Suprapubic skin (tissue), 4 donors: ENCODE data around the gene VASH2.

Experiments used
- EP300 ChIP-seq: sonication (generic); formaldehyde crosslinking; IDR thresholded peaks from one replicate; pipeline ENCODE4 v1.6.1; 2017; ENCODE audit warnings: antibody characterized with exemption
- POLR2A ChIP-seq, 2 donors: fragments of 450-650 bp; IDR thresholded peaks; one replicate each; pipeline ENCODE4 v1.6.1; 2017; ENCODE audit warnings: antibody characterized with exemption in 2 of 2, mild to moderate bottlenecking in 2 of 2, moderate library complexity in 2 of 2
- POLR2AphosphoS5 ChIP-seq, 3 donors: sonication (generic); formaldehyde crosslinking; IDR thresholded peaks; one replicate each; pipeline ENCODE4 v1.6.1; 2017; ENCODE audit warnings: antibody characterized with exemption in 3 of 3
- TF ChIP-seq, protein P1 (sequence below), 2 donors: fragments of 200-600 bp in 1 of 2; fragments of 450-650 bp in 1 of 2; sonication (generic) in 1 of 2; IDR thresholded peaks; one replicate each; pipeline ENCODE4 v1.5.1; 2016 to 2019; ENCODE audit warnings: antibody characterized with exemption in 2 of 2, mild to moderate bottlenecking in 1 of 2, moderate library complexity in 1 of 2

DNA sequence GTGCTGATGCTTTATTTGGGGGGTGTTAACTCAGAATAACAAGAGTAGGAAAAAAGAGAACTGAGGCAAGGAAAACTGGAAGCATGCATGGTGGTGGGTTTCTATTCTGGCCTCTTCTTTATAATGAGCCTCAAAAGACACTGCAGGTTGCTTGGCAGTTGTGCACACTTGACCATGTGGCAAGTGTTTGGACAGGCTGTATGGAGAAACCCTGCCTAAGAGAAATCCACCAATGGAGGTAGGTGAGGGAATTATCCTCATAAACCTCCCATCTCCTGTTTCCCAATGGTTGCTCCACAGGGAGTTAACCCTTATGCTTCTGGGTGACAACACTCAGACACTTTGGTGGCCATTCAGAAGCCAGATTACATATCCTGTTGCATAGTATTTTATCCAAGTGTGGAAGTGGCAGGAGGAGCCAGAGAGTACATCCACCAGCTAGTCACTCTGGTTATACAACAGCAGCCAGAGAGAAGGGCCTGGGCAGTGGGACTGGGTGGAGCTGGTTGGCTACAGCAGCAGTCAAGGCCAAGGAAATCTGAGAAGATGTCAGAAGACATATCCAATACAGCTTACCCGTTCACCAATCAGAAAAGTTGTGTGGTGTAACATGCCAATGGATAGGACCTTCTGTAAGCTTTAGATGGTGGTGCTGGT, 16.4 kb upstream of the VASH2 start:
- no peak for TF ChIP-seq POLR2A (IDR thresholded peaks at IDR 0.05)
- TF ChIP-seq POLR2AphosphoS5 (IDR thresholded peaks at IDR 0.05): no peak
- TF ChIP-seq, protein P1, sequence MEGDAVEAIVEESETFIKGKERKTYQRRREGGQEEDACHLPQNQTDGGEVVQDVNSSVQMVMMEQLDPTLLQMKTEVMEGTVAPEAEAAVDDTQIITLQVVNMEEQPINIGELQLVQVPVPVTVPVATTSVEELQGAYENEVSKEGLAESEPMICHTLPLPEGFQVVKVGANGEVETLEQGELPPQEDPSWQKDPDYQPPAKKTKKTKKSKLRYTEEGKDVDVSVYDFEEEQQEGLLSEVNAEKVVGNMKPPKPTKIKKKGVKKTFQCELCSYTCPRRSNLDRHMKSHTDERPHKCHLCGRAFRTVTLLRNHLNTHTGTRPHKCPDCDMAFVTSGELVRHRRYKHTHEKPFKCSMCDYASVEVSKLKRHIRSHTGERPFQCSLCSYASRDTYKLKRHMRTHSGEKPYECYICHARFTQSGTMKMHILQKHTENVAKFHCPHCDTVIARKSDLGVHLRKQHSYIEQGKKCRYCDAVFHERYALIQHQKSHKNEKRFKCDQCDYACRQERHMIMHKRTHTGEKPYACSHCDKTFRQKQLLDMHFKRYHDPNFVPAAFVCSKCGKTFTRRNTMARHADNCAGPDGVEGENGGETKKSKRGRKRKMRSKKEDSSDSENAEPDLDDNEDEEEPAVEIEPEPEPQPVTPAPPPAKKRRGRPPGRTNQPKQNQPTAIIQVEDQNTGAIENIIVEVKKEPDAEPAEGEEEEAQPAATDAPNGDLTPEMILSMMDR (IDR thresholded peaks at IDR 0.05): no peak
- TF ChIP-seq EP300: no peak
